ENCODE data around the gene ARMH3.

Gene ARMH3

DNA sequence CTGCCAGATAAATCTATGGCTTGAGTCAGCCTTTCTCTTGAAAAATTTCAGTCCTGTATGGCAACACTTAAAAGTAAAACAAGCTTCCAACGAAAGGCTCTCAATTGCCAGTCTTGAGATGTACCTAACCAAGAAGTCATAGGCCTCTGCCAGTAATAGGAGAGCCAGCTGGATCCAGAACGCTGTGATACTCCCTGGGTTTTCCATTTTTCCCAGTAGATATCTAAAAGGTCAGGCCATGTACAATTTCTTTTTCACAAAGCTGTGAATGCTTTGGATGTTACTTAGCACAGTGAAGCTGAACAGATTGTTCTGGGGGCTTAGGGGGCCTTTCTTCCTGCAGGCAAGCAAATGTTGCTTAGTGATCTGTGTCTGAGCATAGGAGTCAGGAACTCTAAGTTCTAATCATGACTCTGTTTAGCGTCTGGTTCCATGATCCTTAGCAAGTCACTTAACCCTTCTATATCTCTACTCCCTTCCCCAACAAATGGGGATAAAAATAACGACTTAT lies 86.5 kb downstream of the ARMH3 start:
- TF ChIP-seq TAF1 (IDR thresholded peaks at IDR 0.05; ENCODE audit: borderline replicate concordance, low read depth, low read length), result no peak
- TF ChIP-seq POLR2A (IDR thresholded peaks at IDR 0.05; ENCODE audit: low read depth, low read length), result peak; percentile 30; the same call in 1 of the 2 replicates
- no peak; the same call in 1 of the 2 replicates for TF ChIP-seq POLR2AphosphoS5 (IDR thresholded peaks at IDR 0.05; ENCODE audit: low read depth, low read length)
- no peak for FAIRE-seq

DNA sequence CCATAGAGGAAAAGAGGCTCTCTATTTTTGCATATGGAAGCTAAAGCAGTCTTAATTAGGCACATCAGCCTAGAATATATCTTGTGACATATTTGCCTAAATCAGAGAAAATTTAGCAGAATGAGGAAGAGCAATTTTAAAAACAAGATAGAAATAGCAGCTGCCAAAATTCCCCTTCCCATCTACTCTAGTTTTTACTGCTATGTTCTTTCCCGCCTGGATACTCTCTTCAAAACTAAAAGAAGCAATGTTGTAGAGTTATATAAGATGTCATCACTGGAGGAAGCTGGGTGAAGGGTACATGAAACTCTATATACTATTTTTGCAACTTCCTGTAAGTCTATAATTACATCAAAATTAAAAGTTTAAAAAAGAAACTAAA lies 87.0 kb downstream of the ARMH3 start:
- FAIRE-seq (peak; percentile 75), DNase-seq (ENCODE audit: insufficient read length) (no peak)
- no peak for TF ChIP-seq POLR2A (IDR thresholded peaks at IDR 0.05; ENCODE audit: low read depth, low read length)
- TF ChIP-seq TAF1 (IDR thresholded peaks at IDR 0.05; ENCODE audit: borderline replicate concordance, low read depth, low read length), result no peak
- no peak for TF ChIP-seq POLR2AphosphoS5 (IDR thresholded peaks at IDR 0.05; ENCODE audit: low read depth, low read length)

More for the DNA sequence above, 86.5 kb downstream of the ARMH3 start:
- no peak for DNase-seq (ENCODE audit: insufficient read length)

DNA sequence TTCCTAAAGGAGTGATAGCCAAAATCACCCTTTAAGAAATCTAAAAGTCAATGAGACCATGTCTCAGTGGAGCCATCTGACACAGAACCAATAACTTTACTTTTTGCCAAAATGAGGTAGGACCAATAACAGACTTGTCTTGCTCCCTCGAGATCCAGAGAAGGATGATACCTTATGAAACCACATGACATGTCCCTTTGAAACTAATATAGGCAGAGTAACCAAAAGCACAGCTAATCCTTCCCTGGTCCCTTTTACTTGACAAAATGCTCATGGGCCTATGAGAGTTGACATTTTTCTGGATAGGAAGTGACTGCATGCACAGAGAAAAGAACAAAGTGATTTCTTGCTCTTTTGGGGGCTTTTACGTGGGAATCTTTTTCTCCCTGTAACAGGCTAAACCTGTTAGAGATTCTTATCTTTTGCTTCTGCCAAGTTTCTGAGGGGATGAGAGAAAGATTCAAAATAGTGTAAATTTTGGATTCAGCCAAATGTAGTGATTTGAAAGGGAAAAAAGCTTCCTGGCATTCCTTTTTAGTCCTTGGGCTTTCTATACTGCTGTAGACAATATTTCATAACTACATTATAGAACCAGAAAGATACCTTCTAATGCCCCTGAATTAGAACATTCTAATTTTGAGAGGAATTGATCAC lies 87.6 kb downstream of the ARMH3 start:
- peak; percentile 89 for FAIRE-seq
- DNase-seq (ENCODE audit: insufficient read length), result no peak
- TF ChIP-seq TAF1 (IDR thresholded peaks at IDR 0.05; ENCODE audit: borderline replicate concordance, low read depth, low read length) (no peak), POLR2AphosphoS5 (IDR thresholded peaks at IDR 0.05; ENCODE audit: low read depth, low read length) (0 out of 2 replicates have a peak, but pooled peaks have one; percentile 28), POLR2A (IDR thresholded peaks at IDR 0.05; ENCODE audit: low read depth, low read length) (0 out of 2 replicates have a peak, but pooled peaks have one; percentile 39)

DNA sequence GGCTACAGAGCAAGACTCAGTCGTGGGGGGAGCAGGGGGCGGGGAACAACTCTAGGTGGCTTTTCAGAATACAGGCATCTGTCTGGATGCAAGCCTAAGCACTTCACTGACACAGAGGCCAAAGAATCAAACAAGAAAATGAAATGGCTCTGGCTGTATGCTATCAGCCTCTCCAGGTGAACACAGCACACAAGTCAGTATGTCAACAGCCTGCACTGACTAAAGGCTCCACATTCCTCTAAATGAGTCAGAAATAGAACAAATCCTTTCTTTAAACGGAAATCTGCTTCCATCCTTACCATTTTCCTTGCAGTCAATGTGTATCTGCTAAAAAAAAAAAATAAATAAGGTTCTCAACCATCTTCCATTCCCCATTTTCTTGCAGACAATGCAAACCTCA lies 88.3 kb downstream of the ARMH3 start:
- TF ChIP-seq TAF1 (IDR thresholded peaks at IDR 0.05; ENCODE audit: borderline replicate concordance, low read depth, low read length) (no peak), POLR2AphosphoS5 (IDR thresholded peaks at IDR 0.05; ENCODE audit: low read depth, low read length) (no peak), POLR2A (IDR thresholded peaks at IDR 0.05; ENCODE audit: low read depth, low read length) (no peak)
- FAIRE-seq (peak; percentile 36), DNase-seq (ENCODE audit: insufficient read length) (no peak)

DNA sequence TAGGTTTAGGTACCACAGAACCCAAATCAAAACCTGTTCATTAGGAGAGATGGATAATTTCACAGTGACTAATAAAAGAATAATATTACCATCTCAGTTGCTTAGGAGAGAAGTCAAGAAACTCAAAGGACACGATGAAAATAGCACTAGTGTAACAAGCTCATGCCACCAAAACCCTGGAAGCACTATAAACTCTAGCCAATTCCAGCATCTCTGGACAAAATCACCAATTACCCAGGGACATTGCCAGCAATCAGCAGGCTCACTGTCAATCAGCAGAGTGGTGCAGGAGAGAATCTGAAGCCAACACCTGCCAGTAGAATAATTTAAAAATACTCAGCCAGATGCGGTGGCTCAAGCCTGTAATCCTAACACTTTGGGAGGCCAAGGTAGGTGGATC lies 88.9 kb downstream of the ARMH3 start:
- TF ChIP-seq TAF1 (IDR thresholded peaks at IDR 0.05; ENCODE audit: borderline replicate concordance, low read depth, low read length), result no peak
- no peak for TF ChIP-seq POLR2A (IDR thresholded peaks at IDR 0.05; ENCODE audit: low read depth, low read length)
- no peak for TF ChIP-seq POLR2AphosphoS5 (IDR thresholded peaks at IDR 0.05; ENCODE audit: low read depth, low read length)
- DNase-seq (ENCODE audit: insufficient read length), result no peak
- peak; percentile 73 for FAIRE-seq

DNA sequence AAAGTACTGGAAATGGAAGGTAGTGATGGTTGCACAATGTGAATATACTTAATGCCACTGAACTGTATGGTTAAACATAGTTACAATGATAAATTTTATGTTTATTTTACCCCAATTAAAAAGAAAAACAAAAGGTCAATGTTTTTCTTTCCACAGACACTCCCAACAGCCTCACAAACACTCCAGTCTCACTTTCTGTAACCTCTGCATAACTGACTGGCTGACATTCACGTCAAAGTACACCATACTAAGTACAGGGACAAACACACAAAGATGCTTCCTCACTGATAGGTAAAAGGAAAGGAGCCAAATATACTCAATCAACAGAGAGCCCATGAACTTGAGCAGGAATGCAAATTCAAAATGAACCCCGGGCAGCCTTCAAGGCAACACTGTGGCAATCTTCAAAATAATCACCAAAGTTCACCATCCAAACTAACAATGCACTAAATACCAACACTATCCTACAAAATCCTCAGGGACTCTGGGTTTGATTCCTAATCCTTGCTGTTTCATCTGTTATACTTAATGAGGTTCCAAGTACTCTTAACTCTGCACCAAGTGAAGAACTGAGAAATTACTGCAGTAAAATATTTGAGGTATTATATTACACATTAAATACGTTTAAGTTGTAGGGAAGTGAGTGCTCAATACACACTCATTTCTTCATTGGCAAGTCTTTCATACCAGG lies 90.8 kb downstream of the ARMH3 start:
- TF ChIP-seq TAF1 (IDR thresholded peaks at IDR 0.05; ENCODE audit: borderline replicate concordance, low read depth, low read length) (no peak), POLR2A (IDR thresholded peaks at IDR 0.05; ENCODE audit: low read depth, low read length) (no peak), POLR2AphosphoS5 (IDR thresholded peaks at IDR 0.05; ENCODE audit: low read depth, low read length) (no peak)
- DNase-seq (ENCODE audit: insufficient read length) (no peak), FAIRE-seq (peak; percentile 54)

DNA sequence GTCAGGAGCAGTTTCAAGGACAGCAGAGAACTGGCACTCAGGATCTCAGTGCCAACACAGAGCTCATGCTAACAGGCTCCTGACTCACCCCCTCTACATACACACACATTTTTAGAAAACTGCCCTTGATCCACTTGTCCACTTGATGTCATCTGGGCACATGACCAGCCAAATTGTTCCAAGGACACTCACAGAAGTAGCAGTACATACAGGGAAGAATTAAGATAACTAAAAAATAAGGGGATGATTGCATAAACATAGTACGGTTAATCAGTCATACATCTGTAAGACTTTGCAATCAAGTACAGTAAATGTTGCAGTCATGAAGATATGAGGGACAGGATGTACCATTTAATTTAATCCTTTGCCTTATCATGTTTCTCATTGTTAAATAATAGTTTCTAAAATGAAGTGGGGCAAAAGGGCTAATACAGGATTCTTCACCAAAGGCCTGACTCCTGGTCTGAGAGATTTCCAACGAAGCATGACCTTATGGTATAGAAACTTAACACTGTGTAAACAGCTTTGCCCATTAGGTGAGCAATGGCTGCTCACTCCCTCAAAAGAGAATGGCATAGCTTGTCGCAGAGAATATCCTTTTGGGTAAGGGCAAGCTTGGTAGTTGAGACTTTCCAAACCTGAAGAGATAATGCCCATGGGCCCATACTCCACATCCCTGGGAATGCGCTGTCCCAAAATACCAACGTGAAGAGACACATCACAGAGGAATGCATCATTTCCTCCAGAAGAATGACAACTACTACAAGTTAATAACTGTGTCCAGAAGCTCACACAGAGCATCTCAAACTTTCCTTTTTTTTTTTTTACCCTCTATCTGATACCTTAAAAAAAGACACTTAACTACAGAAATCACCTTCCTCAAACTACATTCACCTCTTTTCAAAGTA lies 94.1 kb downstream of the ARMH3 start:
- peak; percentile 69 for FAIRE-seq
- TF ChIP-seq TAF1 (IDR thresholded peaks at IDR 0.05; ENCODE audit: borderline replicate concordance, low read depth, low read length) (no peak), POLR2A (IDR thresholded peaks at IDR 0.05; ENCODE audit: low read depth, low read length) (no peak), POLR2AphosphoS5 (IDR thresholded peaks at IDR 0.05; ENCODE audit: low read depth, low read length) (no peak)
- no peak for DNase-seq (ENCODE audit: insufficient read length)

DNA sequence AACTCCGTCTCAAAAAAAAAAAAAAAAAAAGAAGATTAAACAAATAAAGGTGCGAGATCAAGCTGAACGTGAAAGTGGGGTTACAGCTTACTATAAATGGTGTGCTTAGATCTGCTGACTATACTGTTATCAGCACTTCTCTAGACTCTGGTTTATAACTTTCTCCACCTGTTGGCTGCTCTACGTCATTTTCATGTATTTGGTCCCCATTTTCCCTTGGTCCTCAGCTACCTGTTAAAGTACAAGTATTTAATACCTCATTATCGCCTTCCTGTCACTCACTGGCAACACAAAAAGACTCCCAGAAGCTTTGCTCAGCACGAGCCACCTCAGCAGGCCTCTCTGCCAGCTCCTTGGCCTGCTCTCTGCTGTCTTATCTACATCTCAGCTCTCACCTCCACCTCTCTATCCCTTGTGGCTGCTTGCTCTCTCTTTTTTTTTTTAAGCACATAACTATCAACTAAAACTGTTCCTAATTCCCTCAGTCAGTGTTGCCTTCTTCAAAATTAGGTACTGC lies 95.0 kb downstream of the ARMH3 start:
- FAIRE-seq, result no peak
- DNase-seq (ENCODE audit: insufficient read length), result no peak
- TF ChIP-seq POLR2A (IDR thresholded peaks at IDR 0.05; ENCODE audit: low read depth, low read length) (no peak), POLR2AphosphoS5 (IDR thresholded peaks at IDR 0.05; ENCODE audit: low read depth, low read length) (no peak), TAF1 (IDR thresholded peaks at IDR 0.05; ENCODE audit: borderline replicate concordance, low read depth, low read length) (no peak)

DNA sequence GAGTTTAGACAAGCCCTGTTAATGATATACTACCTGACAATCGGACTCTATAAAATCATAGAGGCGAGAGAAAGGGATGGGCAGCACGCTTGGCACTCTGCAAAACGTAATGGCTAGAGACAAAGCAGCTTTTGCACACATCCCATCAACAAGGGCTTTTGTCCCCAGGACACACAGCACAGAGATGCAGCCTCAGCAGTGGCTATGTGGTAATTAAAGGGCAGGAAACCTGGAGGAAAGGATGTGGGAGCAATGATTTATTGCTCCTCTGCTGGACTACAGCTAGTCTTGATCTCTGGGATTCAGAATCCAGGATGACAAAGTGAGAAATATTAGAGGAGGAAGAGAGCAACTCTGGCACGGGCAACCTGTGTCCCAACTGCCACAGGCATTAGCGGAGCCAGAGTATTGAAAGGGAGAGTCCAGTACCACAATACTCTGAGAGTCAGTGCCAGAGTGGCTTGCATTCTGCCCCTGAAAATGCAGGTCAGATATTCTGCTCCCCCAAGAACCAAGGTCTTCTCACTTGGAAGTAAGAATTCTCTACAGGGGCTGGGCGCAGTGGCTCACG lies 96.5 kb downstream of the ARMH3 start:
- no peak for FAIRE-seq
- no peak for DNase-seq (ENCODE audit: insufficient read length)

DNA sequence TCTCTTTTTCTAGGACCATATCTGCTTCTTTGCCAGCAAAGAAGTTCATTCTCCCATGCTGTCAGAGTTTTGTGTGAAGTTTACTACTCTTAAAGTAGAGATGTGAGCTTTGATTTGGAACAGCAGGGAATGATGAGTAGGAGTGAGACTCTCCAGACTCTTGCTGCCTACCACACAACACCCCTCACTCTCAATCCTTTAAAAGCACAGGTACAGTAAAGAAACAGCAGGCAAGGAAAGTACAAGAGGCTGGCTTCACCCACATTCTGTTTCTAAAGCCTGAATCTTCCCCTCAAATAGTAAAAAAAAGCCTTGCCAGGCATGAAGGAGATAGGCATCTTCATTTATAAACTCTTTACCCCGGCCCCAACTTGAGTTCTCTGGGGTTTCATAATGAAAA lies 97.3 kb downstream of the ARMH3 start:
- DNase-seq (ENCODE audit: insufficient read length) (no peak), FAIRE-seq (no peak)
- TF ChIP-seq POLR2AphosphoS5 (IDR thresholded peaks at IDR 0.05; ENCODE audit: low read depth, low read length), result no peak
- no peak for TF ChIP-seq POLR2A (IDR thresholded peaks at IDR 0.05; ENCODE audit: low read depth, low read length)
- no peak for TF ChIP-seq TAF1 (IDR thresholded peaks at IDR 0.05; ENCODE audit: borderline replicate concordance, low read depth, low read length)

More for the DNA sequence above, 96.5 kb downstream of the ARMH3 start:
- no peak for TF ChIP-seq TAF1 (IDR thresholded peaks at IDR 0.05; ENCODE audit: borderline replicate concordance, low read depth, low read length)
- no peak for TF ChIP-seq POLR2AphosphoS5 (IDR thresholded peaks at IDR 0.05; ENCODE audit: low read depth, low read length)
- no peak for TF ChIP-seq POLR2A (IDR thresholded peaks at IDR 0.05; ENCODE audit: low read depth, low read length)

Data from GM12892 (cell line).